Endothelial cell of umbilical vein (primary cell): ENCODE data around the gene PGAP6.

Source experiments
- CTCF ChIP-seq, 2 donors: IDR thresholded peaks; 1 replicate in 1 of 2; 2 replicates in 1 of 2; pipeline ENCODE4 v1.5.1; 2011; ENCODE audit warnings: low read length in 2 of 2, mild to moderate bottlenecking in 2 of 2, moderate library complexity in 2 of 2, control low read depth in 1 of 2, inconsistent platforms in 1 of 2, low read depth in 1 of 2; ENCODE audit not compliant: insufficient read depth in 1 of 2; ENCODE audit errors: extremely low read depth in 1 of 2
- EZH2 ChIP-seq: IDR thresholded peaks from 2 replicates; pipeline ENCODE4 v1.6.1; 2012; ENCODE audit warnings: borderline replicate concordance, low read depth, mild to moderate bottlenecking, moderate library complexity, low read length, inconsistent platforms; ENCODE audit not compliant: severe bottlenecking
- MAX ChIP-seq: IDR thresholded peaks from 2 replicates; pipeline ENCODE4 v1.6.1; 2011; ENCODE audit not compliant: insufficient read depth, insufficient read length
- POLR2AphosphoS5 ChIP-seq: IDR thresholded peaks from 2 replicates; pipeline ENCODE4 v1.6.1; 2012; ENCODE audit warnings: low read depth, mild to moderate bottlenecking, control low read depth, low read length, moderate library complexity; ENCODE audit not compliant: insufficient read depth

- no peak for TF ChIP-seq CTCF (IDR thresholded peaks at IDR 0.05; ENCODE audit: extremely low read depth in 1 of 2, insufficient read depth in 1 of 2, low read depth in 1 of 2, low read length in 2 of 2)
- TF ChIP-seq MAX, result no peak
- TF ChIP-seq EZH2, result no peak
- no peak for TF ChIP-seq POLR2AphosphoS5
Measured at GRCh38 chr16:321532-321931, 60.2 kb downstream of the PGAP6 start.
